NT2/D1 (cell line): ENCODE measurements around the gene OLFM3.

ENCODE experiments used
- SUZ12 ChIP-seq: IDR thresholded peaks from 2 replicates; pipeline ENCODE4 v1.6.1; 2011; ENCODE audit not compliant: insufficient read length, insufficient read depth; ENCODE audit errors: extremely low read depth
- YY1 ChIP-seq: IDR thresholded peaks from 2 replicates; pipeline ENCODE4 v1.6.1; 2011; ENCODE audit not compliant: insufficient read length, insufficient read depth

DNA sequence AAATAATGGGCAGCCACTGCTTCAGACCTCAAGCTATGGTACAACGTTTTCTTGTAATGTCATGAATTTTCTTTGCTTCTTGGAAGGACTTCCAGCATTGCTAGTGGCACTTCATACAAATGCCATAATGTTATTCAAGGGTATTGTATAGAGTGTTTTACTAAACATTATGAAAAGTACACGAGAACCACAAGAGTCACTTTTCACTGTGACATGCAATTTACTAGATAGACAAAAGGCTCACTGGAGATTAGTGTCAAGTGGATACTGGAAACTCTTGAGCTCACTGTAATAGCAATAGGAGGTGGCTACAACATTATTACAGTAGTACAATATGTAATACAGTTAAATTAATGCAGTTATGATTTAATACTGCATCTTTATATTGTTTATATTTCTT is 5.3 kb upstream of the OLFM3 start:
- TF ChIP-seq YY1, result no peak
- TF ChIP-seq SUZ12, result no peak
